ENCODE measurements around the gene GTSF1L. TPM values are rescaled to one million over a fixed set of nuclear protein-coding genes. Genes with fewer than 3 reads are reported as not detected.

GTSF1L gene
- polyA plus RNA-seq, 3 donors: not detected

DNA sequence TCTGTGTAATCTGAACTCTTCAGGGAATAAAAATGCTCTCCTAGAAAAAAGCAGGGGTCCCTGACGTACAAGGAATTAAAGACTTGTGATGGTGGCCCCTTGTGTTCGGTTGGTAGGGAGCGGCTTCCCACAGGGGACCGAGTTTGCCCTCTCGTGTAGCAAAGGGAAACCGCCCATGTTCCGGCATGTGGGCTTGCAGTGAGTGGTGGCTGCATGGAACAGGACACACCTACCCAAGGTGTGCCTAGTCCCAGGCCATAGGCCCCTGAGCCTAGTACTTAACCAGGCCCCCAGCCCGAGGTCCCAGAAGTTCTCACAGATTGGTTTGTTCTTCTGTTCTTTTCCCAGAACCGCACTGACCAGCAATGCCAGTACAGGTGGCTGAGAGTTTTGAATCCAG, 44.4 kb downstream of the GTSF1L start:
- DNase-seq (ENCODE audit: extremely low read depth in 1 of 11, low read depth in 9 of 11, low spot score in 4 of 11): no peak

DNA sequence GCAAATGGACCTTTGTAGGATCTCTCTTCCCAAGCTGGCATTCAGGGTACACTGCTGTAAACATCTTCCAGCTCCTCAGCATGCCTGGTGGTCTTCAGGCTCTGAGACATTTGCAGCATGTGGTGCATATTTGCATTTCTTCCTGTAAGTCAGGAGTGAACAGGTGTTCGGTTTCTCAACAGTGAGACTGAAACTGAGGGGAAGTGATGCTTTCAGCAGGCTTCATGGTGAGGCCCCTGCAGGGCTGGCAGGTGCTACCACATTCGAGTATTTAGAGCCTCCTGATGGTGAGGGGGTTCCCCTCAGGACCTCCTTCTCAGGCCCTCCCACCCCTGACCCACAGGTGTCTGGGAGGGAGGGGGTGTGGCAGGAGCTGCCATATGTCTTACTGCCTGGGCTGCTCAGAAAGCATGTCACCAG, 44.8 kb downstream of the GTSF1L start:
- DNase-seq (ENCODE audit: extremely low read depth in 1 of 11, low read depth in 9 of 11, low spot score in 4 of 11): no peak

DNA sequence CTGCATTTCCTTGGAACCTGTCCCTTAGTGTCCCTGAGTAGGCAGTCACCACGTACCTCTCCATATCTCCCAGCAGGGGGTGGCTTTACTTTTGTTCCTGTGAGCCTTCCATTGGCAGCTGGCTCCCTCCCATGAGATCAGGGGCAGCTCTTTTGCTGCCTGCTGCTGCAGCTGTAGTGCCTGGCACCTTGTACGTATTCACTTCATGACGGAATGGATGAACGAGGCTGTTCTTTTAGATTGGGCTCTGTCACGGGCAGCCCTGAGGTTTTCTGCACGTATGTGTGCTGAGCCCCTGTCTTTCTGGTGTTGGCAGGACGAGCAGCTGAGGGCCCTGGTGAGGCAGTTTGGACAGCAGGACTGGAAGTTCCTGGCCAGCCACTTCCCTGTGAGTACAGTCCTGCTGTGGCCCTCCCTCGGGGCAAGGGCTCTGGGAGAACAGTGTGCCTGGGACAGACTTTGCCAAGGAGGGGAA, 45.3 kb downstream of the GTSF1L start:
- no peak for DNase-seq (ENCODE audit: extremely low read depth in 1 of 11, low read depth in 9 of 11, low spot score in 4 of 11)

DNA sequence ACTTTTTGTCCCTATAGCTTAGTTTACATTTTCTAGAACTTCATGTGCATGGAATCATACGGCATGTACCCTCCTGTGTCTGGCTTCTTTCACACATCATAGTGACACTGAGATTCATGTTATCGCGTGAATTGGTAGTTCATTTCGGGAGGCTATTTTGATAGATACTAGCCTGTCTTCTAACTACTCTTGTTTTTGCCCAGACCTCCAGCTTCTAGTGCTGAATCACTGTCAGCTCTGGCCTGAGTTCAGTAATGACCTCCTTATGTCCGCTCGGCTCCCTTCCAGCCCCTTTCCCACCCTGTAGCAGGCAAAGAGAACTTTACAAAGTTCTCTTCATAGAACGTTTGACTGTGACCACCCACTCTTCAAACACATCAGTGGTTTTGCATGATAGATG, 45.8 kb downstream of the GTSF1L start:
- no peak for DNase-seq (ENCODE audit: extremely low read depth in 1 of 11, low read depth in 9 of 11, low spot score in 4 of 11)

DNA sequence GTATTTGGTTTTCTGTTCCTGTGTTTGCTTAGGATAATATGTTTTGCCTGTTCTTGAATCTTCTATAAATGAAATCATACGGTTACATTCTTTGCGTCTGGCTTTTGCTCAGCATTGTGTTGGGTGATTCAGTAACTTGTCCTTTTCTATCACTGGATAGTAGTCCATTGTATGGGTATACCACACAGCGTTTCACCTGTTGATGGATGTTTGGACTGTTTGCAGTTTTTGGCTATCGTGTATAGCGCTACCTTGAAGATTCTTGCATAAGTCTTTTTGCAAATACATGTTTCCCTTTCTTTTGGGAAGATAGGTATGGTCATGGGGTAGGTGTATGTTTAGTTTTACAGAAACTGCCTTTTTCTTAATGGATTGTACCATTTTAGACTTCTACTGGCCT, 50.4 kb downstream of the GTSF1L start:
- DNase-seq (ENCODE audit: extremely low read depth in 1 of 11, low read depth in 9 of 11, low spot score in 4 of 11): no peak

Other genes with a start within 250 kb of the GTSF1L start
- 10 to 100 TPM; 13.0 to 29.9 (median 13.3) TPM for gene L3MBTL1, start 219.3 kb downstream of the GTSF1L start, polyA plus RNA-seq (ENCODE audit: insufficient read length in 3 of 3)
- gene SGK2, start 168.0 kb downstream of the GTSF1L start, polyA plus RNA-seq (ENCODE audit: insufficient read length in 3 of 3): 10 to 100 TPM; 36.3 to 79.5 (median 38.9) TPM
- gene IFT52, start 136.1 kb downstream of the GTSF1L start, polyA plus RNA-seq (ENCODE audit: insufficient read length in 3 of 3): 10 to 100 TPM; 64.7 to 79.2 (median 72.4) TPM
- 10 to 100 TPM; 22.9 to 33.0 (median 29.3) TPM for gene MYBL2, start 59.9 kb downstream of the GTSF1L start, polyA plus RNA-seq (ENCODE audit: insufficient read length in 3 of 3)
- gene TOX2, start 187.8 kb upstream of the GTSF1L start, polyA plus RNA-seq (ENCODE audit: insufficient read length in 3 of 3): 1 to 10 TPM; 2.7 to 4.7 (median 4.2) TPM

Measured in renal cortex interstitium (tissue), 11 donors.